Measurements from ENCODE around the gene LEMD3.

GRCh38 chr12:65188179-65188701 is 18.9 kb downstream of the LEMD3 start:
- TF ChIP-seq, protein P1, sequence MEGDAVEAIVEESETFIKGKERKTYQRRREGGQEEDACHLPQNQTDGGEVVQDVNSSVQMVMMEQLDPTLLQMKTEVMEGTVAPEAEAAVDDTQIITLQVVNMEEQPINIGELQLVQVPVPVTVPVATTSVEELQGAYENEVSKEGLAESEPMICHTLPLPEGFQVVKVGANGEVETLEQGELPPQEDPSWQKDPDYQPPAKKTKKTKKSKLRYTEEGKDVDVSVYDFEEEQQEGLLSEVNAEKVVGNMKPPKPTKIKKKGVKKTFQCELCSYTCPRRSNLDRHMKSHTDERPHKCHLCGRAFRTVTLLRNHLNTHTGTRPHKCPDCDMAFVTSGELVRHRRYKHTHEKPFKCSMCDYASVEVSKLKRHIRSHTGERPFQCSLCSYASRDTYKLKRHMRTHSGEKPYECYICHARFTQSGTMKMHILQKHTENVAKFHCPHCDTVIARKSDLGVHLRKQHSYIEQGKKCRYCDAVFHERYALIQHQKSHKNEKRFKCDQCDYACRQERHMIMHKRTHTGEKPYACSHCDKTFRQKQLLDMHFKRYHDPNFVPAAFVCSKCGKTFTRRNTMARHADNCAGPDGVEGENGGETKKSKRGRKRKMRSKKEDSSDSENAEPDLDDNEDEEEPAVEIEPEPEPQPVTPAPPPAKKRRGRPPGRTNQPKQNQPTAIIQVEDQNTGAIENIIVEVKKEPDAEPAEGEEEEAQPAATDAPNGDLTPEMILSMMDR (optimal IDR thresholded peaks at IDR 0.05 in 1 of 3, IDR thresholded peaks at IDR 0.05 in 1 of 3, conservative IDR thresholded peaks at IDR 0.05 in 1 of 3; ENCODE audit: extremely low read depth in 1 of 3, insufficient read depth in 2 of 3, low read length in 3 of 3) = no peak
- no peak for TF ChIP-seq EZH2 (IDR thresholded peaks at IDR 0.05; ENCODE audit: low read length)
